Measurements from ENCODE around the gene ZACN.

Gene ZACN

DNA sequence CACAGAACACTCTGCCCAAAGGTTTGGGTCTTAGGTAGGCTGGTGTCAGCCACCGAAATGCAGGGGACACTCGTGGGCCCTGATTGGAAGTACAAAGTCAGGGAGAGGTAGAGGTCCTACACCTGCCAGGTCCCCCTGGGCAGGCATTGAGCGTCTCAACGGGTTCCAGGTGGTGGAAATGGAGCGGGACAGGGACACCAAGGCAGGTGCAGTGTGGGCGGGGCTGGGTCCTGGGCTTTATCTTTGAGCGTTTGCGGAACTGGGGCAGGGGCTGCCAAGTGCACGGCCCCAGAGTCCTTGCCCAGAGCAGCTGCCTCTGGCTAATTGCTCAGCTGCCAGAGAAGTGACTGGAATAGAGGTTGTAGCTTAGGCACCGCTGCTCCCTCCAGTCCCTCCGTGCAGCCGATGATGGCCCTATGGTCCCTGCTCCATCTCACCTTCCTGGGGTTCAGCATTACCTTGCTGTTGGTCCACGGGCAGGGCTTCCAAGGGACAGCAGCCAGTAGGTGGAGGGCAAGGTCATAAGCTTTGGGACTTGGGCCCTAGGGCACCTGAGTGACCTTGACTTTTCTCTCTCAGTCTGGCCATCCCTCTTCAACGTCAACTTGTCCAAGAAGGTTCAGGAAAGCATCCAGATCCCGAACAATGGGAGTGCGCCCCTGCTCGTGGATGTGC lies at the start of gene ZACN:
Gene ZACN (plus strand): TSS at position 323 of the 675 bp plus-strand sequence. CDS start 83 bp downstream, at position 406.
- no peak for DNase-seq (ENCODE audit: low read depth)
- TF ChIP-seq, protein P1, sequence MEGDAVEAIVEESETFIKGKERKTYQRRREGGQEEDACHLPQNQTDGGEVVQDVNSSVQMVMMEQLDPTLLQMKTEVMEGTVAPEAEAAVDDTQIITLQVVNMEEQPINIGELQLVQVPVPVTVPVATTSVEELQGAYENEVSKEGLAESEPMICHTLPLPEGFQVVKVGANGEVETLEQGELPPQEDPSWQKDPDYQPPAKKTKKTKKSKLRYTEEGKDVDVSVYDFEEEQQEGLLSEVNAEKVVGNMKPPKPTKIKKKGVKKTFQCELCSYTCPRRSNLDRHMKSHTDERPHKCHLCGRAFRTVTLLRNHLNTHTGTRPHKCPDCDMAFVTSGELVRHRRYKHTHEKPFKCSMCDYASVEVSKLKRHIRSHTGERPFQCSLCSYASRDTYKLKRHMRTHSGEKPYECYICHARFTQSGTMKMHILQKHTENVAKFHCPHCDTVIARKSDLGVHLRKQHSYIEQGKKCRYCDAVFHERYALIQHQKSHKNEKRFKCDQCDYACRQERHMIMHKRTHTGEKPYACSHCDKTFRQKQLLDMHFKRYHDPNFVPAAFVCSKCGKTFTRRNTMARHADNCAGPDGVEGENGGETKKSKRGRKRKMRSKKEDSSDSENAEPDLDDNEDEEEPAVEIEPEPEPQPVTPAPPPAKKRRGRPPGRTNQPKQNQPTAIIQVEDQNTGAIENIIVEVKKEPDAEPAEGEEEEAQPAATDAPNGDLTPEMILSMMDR (conservative IDR thresholded peaks at IDR 0.05; ENCODE audit: low read length), result no peak
- H3K4me3 ChIP-seq (ENCODE audit: low read length), result no peak within 1 kb of the TSS

DNA sequence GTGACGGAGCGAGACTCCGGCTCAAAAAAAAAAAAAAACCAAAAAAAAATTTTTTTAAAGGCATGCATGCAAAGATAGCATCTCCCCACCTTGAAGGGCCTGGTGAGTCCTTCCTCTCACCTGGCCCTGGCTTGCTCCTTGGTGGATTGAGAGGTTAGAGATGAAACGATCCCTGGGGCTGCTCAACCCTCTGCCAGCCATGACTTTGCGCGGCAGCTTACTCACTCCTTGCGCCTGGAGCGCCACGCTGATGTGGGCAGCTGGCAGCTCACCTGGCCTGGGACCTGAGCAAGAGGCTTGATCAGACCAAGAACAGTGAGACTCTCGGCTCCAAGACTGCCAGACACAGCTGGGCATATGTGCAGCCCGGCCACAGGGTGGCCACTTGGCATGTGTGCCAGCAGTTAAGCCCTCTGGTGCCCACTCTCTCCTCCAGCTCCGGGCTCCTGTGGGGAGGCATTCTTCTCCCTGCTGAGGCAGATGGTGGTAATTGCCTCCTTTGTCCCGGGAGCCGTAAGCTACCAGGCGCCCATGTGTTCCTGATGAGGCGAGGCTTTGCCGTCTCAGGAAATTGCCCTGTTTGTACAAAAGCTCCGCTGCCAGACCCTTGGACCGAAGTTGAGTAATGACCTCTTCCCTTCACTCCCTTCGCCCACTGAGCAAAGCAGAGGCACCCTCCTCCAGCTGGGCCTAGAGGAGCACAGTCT lies 46.8 kb upstream of the ZACN start:
- no peak overlapping the region for H3K4me3 ChIP-seq (ENCODE audit: low read length)
- no peak for DNase-seq (ENCODE audit: low read depth)
- TF ChIP-seq, protein P1 (conservative IDR thresholded peaks at IDR 0.05; ENCODE audit: low read length), result no peak

DNA sequence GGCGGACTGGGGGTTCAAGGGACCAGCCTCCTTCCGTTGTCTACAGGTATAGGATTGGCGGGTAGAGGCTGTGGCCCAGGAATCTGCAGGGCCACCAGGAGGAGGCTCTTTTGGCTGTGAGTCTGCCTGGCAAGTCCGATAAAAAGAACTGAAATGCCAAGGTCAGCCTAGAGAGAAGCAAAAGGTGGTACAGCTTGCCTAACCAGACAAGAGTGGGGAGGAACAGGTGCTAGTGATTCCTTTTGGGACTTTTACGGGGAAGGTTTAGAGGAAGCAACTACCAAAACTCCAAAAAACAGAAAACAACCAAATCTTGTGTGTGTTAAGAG lies 46.2 kb upstream of the ZACN start:
- no peak for DNase-seq (ENCODE audit: low read depth)
- no peak overlapping the region for H3K4me3 ChIP-seq (ENCODE audit: low read length)
- TF ChIP-seq, protein P1 (conservative IDR thresholded peaks at IDR 0.05; ENCODE audit: low read length), result no peak

DNA sequence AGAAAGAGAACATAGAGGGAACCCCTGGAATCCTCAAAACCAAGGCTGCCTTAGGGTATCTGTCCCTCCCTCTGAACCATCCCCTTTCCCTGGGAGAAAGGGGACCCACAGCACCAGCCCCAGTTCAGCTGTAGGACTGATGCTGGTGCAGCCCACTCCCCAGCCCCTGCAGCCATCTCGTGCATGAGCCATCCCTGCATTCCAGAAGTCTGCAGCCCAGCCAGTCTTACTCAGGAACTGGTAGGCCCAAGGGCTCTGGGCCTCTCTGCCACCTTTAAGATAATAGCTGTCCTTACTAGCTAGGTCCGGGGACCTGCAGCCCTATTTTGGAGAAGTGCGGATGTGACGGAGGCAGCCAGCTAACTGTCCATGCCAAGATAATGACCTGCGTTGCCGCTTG lies 45.8 kb upstream of the ZACN start:
- DNase-seq (ENCODE audit: low read depth), result no peak
- TF ChIP-seq, protein P1 (conservative IDR thresholded peaks at IDR 0.05; ENCODE audit: low read length), result no peak
- H3K4me3 ChIP-seq (ENCODE audit: low read length), result no peak overlapping the region

DNA sequence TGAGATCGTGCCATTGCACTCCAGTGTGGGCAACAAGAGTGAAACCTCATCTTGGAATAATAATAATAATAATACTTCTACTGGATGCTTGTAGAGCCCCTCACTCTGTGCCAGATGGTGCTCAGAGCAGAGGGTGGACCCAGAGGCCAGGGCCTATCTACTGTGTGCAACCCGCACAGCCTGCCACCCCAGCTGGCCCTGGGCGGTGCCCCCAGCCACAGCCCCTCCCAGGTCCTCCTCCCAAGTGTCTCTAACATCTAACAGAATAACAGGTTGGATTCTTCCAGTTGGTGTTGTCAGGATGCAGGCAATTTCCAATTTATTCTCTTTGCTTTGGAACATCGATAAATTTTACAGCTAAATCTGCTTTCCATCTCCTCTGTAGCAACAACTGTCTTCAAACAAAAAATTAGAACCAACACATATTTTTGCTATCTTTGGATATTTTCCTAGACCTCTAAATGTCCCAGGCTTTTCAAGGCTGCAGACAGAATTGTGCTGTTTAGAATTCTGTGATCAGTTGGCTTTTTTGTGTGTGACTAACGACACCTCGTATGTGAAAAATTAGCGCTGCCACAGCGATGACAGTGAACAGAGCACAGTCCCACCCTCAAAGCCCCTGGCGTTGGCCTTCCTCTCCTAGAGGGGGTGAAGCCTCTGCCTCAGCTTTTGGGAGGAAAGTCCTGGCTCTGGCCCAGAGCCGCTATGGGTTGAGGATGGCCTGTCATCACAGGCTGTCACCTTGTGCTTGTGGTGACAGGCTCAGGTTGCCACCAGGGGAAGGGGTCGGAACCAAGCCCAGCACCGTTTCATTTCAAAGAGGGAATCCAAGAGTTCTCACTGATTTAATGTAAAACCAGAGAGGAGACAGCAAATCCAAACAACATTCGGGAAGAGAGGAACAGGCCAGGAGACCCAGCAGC lies 44.3 kb upstream of the ZACN start:
- H3K4me3 ChIP-seq (ENCODE audit: low read length), result no peak overlapping the region
- TF ChIP-seq, protein P1 (conservative IDR thresholded peaks at IDR 0.05; ENCODE audit: low read length), result no peak
- DNase-seq (ENCODE audit: low read depth), result no peak

DNA sequence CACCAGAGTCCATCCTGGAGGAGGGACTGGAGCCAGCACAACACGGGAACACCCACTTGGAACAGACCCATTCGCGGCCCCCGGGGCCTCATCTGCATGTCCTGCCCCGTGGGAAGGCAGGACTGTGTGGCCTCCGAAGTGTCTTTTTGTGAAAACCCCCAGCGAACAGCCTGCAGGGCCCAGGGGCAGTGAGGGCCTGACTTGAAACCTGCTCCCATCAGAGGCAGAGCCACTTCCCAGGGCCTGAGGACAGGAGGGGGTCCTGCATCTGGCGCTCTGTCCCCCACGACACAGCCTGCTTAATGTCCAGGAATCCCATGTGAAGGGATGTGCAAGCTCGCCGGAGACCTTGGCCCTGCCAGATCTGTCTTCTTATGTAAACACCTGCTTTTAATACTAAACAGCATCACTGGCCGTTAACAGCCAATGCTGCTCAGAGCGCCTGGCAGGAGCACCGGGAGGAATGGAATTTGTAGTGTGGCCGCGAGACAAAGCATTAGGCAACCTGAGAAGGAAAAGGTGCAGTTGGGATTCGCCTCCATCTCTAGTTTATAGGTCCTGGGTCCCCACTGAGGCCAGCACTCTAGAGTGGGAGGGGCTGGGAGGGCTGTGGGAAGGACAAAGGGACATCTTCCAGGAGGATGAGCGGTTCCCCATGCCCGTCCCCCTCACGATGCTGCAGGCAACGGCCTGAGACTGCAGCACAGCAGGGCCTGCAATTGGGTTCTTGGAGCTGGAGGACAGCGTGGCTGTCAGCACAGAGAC lies 42.3 kb upstream of the ZACN start:
- TF ChIP-seq, protein P1 (conservative IDR thresholded peaks at IDR 0.05; ENCODE audit: low read length), result no peak
- no peak overlapping the region for H3K4me3 ChIP-seq (ENCODE audit: low read length)
- no peak for DNase-seq (ENCODE audit: low read depth)

Measured in AG10803 (cell line).